ENCODE measurements around the gene ATR.

ATR gene

DNA sequence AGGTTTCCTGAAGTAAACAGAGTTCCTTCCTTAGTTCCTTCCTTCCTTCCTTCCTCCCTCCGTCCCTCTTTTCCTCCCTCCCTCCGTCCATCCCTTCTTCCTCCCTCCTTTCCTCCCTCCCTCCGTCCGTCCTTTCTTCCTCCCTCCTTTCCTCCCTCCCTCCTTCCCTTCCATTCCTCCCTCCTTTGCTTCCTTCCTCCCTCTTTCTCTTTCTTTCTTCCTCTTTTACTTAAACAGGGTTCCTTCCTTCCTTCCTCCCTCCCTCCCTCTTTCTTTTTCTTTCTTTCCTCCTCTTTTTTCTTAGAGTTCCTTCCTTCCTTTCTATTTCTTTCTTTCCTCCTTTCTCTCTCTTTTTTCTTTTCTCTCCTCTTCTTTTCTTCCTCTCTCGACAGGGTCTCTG is 35.2 kb downstream of the ATR start:
- H4K20me1 ChIP-seq (ENCODE audit: insufficient read depth, low read length, poor library complexity, severe bottlenecking): no peaks in the 10 kb centered on the region
- H3K4me3 ChIP-seq (ENCODE audit: low read length, poor library complexity, severe bottlenecking): no peak overlapping the region
- no peaks in the 10 kb centered on the region for H3K4me1 ChIP-seq (ENCODE audit: insufficient read depth, low read length, poor library complexity, severe bottlenecking)
- no peaks in the 10 kb centered on the region for H3K9me3 ChIP-seq (ENCODE audit: insufficient read depth, low read depth, low read length)
- H3K27me3 ChIP-seq (ENCODE audit: insufficient read depth, low read length, poor library complexity, severe bottlenecking): no peaks in the 10 kb centered on the region
- no peaks in the 10 kb centered on the region for H3K9me2 ChIP-seq (replicated peaks; ENCODE audit: low read depth, low read length)
- no peaks in the 10 kb centered on the region for H3F3A ChIP-seq (ENCODE audit: low read depth)
- H3K9ac ChIP-seq (ENCODE audit: low read depth, low read length, poor library complexity, severe bottlenecking): no peak overlapping the region
- H3K4me2 ChIP-seq (ENCODE audit: low read depth, low read length, poor library complexity, severe bottlenecking): no peak overlapping the region
- TF ChIP-seq, protein P1, sequence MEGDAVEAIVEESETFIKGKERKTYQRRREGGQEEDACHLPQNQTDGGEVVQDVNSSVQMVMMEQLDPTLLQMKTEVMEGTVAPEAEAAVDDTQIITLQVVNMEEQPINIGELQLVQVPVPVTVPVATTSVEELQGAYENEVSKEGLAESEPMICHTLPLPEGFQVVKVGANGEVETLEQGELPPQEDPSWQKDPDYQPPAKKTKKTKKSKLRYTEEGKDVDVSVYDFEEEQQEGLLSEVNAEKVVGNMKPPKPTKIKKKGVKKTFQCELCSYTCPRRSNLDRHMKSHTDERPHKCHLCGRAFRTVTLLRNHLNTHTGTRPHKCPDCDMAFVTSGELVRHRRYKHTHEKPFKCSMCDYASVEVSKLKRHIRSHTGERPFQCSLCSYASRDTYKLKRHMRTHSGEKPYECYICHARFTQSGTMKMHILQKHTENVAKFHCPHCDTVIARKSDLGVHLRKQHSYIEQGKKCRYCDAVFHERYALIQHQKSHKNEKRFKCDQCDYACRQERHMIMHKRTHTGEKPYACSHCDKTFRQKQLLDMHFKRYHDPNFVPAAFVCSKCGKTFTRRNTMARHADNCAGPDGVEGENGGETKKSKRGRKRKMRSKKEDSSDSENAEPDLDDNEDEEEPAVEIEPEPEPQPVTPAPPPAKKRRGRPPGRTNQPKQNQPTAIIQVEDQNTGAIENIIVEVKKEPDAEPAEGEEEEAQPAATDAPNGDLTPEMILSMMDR (conservative IDR thresholded peaks at IDR 0.05; ENCODE audit: low read length): no peak
- no peak for TF ChIP-seq EZH2phosphoT487 (IDR thresholded peaks at IDR 0.05; ENCODE audit: borderline replicate concordance)
- H2AFZ ChIP-seq (ENCODE audit: low read length): no peak overlapping the region
- no peaks in the 10 kb centered on the region for H3K79me2 ChIP-seq (ENCODE audit: insufficient read depth, low read length)
- no peaks in the 10 kb centered on the region; the same call in 1 of the 2 replicates for H3K36me3 ChIP-seq (ENCODE audit: insufficient read depth, low read length)

DNA sequence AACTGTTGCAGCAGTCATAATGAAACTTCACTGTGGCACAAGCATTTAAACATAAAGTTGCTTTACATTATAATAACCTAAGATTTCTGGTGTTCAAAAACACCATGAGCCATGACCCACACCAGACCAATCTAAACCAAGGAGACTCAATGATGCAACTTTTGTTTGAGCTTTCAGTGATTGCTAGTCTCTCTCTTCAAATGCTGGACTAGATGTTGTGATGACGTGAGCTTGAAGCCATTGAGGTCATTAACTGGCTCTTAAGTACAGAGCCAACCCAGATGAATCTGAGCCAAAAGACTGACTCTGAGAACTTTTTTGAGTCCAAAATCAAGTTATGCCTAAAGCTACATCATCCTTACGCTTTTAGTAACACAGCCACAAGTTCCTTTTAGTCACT is 36.5 kb downstream of the ATR start:
- no peaks in the 10 kb centered on the region for H3K36me3 ChIP-seq (ENCODE audit: insufficient read depth, low read length)
- no peak overlapping the region for H3K4me2 ChIP-seq (ENCODE audit: low read depth, low read length, poor library complexity, severe bottlenecking)
- H3F3A ChIP-seq (ENCODE audit: low read depth): no peaks in the 10 kb centered on the region
- no peaks in the 10 kb centered on the region for H3K9me2 ChIP-seq (replicated peaks; ENCODE audit: low read depth, low read length)
- H3K27me3 ChIP-seq (ENCODE audit: insufficient read depth, low read length, poor library complexity, severe bottlenecking): no peaks in the 10 kb centered on the region
- H3K79me2 ChIP-seq (ENCODE audit: insufficient read depth, low read length): no peaks in the 10 kb centered on the region
- no peaks in the 10 kb centered on the region for H3K4me1 ChIP-seq (ENCODE audit: insufficient read depth, low read length, poor library complexity, severe bottlenecking)
- H4K20me1 ChIP-seq (ENCODE audit: insufficient read depth, low read length, poor library complexity, severe bottlenecking): no peaks in the 10 kb centered on the region
- no peak overlapping the region for H2AFZ ChIP-seq (ENCODE audit: low read length)
- TF ChIP-seq, protein P1 (conservative IDR thresholded peaks at IDR 0.05; ENCODE audit: low read length): no peak
- TF ChIP-seq EZH2phosphoT487 (IDR thresholded peaks at IDR 0.05; ENCODE audit: borderline replicate concordance): no peak
- H3K9ac ChIP-seq (ENCODE audit: low read depth, low read length, poor library complexity, severe bottlenecking): no peak overlapping the region
- H3K4me3 ChIP-seq (ENCODE audit: low read length, poor library complexity, severe bottlenecking): no peak overlapping the region
- no peaks in the 10 kb centered on the region for H3K9me3 ChIP-seq (ENCODE audit: insufficient read depth, low read depth, low read length)

DNA sequence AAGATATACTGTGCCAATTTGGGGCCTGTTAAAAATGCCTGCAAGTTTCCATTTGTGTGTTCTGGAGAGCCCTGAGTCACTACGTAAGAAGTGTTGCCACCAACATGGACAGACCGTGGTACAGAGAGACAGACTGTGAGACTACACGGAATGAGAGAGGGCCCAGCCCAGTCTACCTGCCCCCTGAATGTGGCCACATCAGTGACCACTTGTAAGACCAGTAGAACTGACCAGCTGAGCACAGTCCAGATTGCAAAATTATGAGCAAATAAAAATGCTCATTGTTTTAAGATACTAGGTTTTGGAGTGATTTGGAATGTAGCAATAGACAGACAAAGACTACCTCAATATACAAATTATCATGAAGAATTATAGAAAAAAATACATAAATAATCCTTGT is 42.0 kb downstream of the ATR start:
- H3K9me3 ChIP-seq (ENCODE audit: insufficient read depth, low read depth, low read length): no peaks in the 10 kb centered on the region
- TF ChIP-seq, protein P1 (conservative IDR thresholded peaks at IDR 0.05; ENCODE audit: low read length): no peak
- no peak for TF ChIP-seq EZH2phosphoT487 (IDR thresholded peaks at IDR 0.05; ENCODE audit: borderline replicate concordance)
- H2AFZ ChIP-seq (ENCODE audit: low read length): no peak overlapping the region
- no peaks in the 10 kb centered on the region for H3K9me2 ChIP-seq (replicated peaks; ENCODE audit: low read depth, low read length)
- H3K27me3 ChIP-seq (ENCODE audit: insufficient read depth, low read length, poor library complexity, severe bottlenecking): no peaks in the 10 kb centered on the region
- H3K4me1 ChIP-seq (ENCODE audit: insufficient read depth, low read length, poor library complexity, severe bottlenecking): no peaks in the 10 kb centered on the region
- H4K20me1 ChIP-seq (ENCODE audit: insufficient read depth, low read length, poor library complexity, severe bottlenecking): no peaks in the 10 kb centered on the region
- H3K4me3 ChIP-seq (ENCODE audit: low read length, poor library complexity, severe bottlenecking): no peak overlapping the region
- peaks cover 21% of the 10 kb centered on the region; the same call in 1 of the 2 replicates for H3K36me3 ChIP-seq (ENCODE audit: insufficient read depth, low read length)
- no peak overlapping the region for H3K9ac ChIP-seq (ENCODE audit: low read depth, low read length, poor library complexity, severe bottlenecking)
- no peak overlapping the region for H3K4me2 ChIP-seq (ENCODE audit: low read depth, low read length, poor library complexity, severe bottlenecking)
- no peaks in the 10 kb centered on the region for H3F3A ChIP-seq (ENCODE audit: low read depth)
- H3K79me2 ChIP-seq (ENCODE audit: insufficient read depth, low read length): no peaks in the 10 kb centered on the region
